ENCODE results near the gene P2RY10. TPM values are rescaled to one million over a fixed set of nuclear protein-coding genes. Genes with fewer than 3 reads are reported as not detected.

The P2RY10 gene
- total and polyA plus RNA-seq, 2 of the 8 experiments (the other 6 are each of a cell fraction or from before 2014, with no cell fraction given): not detected

- TF ChIP-seq CHD7 (IDR thresholded peaks at IDR 0.05; ENCODE audit: insufficient replicate concordance, low read length) (no peak), CBX8 (IDR thresholded peaks at IDR 0.05; ENCODE audit: borderline replicate concordance, low read depth, low read length) (no peak)
- TF ChIP-seq, protein P1, sequence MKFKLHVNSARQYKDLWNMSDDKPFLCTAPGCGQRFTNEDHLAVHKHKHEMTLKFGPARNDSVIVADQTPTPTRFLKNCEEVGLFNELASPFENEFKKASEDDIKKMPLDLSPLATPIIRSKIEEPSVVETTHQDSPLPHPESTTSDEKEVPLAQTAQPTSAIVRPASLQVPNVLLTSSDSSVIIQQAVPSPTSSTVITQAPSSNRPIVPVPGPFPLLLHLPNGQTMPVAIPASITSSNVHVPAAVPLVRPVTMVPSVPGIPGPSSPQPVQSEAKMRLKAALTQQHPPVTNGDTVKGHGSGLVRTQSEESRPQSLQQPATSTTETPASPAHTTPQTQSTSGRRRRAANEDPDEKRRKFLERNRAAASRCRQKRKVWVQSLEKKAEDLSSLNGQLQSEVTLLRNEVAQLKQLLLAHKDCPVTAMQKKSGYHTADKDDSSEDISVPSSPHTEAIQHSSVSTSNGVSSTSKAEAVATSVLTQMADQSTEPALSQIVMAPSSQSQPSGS (IDR thresholded peaks at IDR 0.05; ENCODE audit: low read length): no peak
Observed at GRCh38 chrX:78950009-78950835, 5.0 kb downstream of the P2RY10 start (continued).

All from H1 (cell line).